Nephron (organoid): ENCODE data around the gene CACNA2D1.
A peak's percentile ranks its signal among the peaks of the same experiment; 100 is the strongest.
"Not testable (repeated sequence)": the region's sequence is repeated elsewhere in the genome, so short reads cannot be mapped to it uniquely, and the experiment has no call there.

Experiments
- H3K27ac Mint-ChIP-seq, 3 experiments: 2 replicates each; pipeline ENCODE4 v1.8.0; 2020; ENCODE audit warnings: mixed read lengths in 3 of 3, mild to moderate bottlenecking in 2 of 3, moderate library complexity in 1 of 3
- H3K27me3 Mint-ChIP-seq: 2 replicates; pipeline ENCODE4 v1.8.0; 2021; ENCODE audit warnings: low read depth, mild to moderate bottlenecking, moderate library complexity, mixed read lengths
- H3K36me3 Mint-ChIP-seq: 2 replicates; pipeline ENCODE4 v1.8.0; 2020; ENCODE audit warnings: low read depth, mixed read lengths
- H3K4me1 Mint-ChIP-seq: 2 replicates; pipeline ENCODE4 v1.8.0; 2020; ENCODE audit warnings: mixed read lengths
- H3K4me3 Mint-ChIP-seq, 3 experiments: 2 replicates each; pipeline ENCODE4 v1.8.0; 2020; ENCODE audit warnings: mild to moderate bottlenecking in 3 of 3, mixed read lengths in 3 of 3, moderate library complexity in 2 of 3
- H3K9me3 Mint-ChIP-seq: 2 replicates; pipeline ENCODE4 v1.8.0; 2020; ENCODE audit warnings: mixed read lengths
- TF ChIP-seq, protein P1 (sequence below), 3 experiments: fragments of 200-600 bp; sonication (generic); IDR thresholded peaks; one replicate each; pipeline ENCODE4 v1.5.0; 2021; ENCODE audit warnings: antibody characterized with exemption in 3 of 3; ENCODE audit not compliant: unreplicated experiment in 3 of 3

CACNA2D1 gene

DNA sequence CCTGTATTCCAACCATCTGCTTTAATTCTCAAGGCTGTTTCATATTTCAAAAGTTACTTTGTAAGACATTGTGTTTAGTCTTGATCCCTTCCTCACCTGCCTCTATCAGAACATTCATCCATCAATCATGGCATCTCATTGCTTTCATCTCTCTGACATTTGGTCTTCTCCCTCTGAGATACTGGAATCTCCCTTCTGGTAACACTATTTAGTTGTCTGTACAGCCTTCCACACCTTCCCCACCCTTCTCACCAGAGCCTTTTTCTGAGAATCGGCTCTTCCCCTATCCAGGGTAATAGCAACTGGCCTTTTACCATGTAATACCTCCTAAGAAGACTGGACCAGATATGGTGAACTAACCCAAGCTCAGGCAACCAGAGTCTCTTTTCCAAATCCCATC is 10.1 kb downstream of the CACNA2D1 start:
- H3K4me1 Mint-ChIP-seq = peaks cover 18% of the 10 kb centered on the region
- no peak overlapping the region for H3K4me3 Mint-ChIP-seq
- no peaks in the 10 kb centered on the region for H3K27me3 Mint-ChIP-seq
- no peak overlapping the region for H3K27ac Mint-ChIP-seq
- TF ChIP-seq, protein P1, sequence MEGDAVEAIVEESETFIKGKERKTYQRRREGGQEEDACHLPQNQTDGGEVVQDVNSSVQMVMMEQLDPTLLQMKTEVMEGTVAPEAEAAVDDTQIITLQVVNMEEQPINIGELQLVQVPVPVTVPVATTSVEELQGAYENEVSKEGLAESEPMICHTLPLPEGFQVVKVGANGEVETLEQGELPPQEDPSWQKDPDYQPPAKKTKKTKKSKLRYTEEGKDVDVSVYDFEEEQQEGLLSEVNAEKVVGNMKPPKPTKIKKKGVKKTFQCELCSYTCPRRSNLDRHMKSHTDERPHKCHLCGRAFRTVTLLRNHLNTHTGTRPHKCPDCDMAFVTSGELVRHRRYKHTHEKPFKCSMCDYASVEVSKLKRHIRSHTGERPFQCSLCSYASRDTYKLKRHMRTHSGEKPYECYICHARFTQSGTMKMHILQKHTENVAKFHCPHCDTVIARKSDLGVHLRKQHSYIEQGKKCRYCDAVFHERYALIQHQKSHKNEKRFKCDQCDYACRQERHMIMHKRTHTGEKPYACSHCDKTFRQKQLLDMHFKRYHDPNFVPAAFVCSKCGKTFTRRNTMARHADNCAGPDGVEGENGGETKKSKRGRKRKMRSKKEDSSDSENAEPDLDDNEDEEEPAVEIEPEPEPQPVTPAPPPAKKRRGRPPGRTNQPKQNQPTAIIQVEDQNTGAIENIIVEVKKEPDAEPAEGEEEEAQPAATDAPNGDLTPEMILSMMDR (IDR thresholded peaks at IDR 0.05; ENCODE audit: unreplicated experiment in 3 of 3) = no peak
- no peaks in the 10 kb centered on the region for H3K9me3 Mint-ChIP-seq
- H3K36me3 Mint-ChIP-seq = no peaks in the 10 kb centered on the region

DNA sequence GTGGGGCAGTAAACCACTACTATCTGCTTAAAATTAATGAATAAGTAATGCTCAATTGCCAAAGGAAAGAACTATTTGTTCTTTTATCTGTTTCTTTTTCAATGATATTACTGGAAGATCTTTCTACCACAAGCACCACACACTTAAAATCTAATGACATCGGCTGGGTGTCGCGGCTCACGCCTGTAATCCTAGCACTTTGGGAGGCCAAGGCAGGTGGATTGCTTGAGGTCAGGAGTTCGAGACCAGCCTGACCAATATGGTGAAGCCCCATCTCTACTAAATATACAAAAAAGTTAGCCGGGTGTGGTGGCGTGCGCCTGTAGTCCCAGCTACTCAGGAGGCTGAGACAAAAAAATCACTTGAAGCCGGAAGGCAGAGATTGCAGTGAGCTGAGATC is 10.8 kb downstream of the CACNA2D1 start:
- H3K4me3 Mint-ChIP-seq, H3K9me3 Mint-ChIP-seq, H3K36me3 Mint-ChIP-seq, H3K27ac Mint-ChIP-seq, H3K27me3 Mint-ChIP-seq: not testable (repeated sequence)
- H3K4me1 Mint-ChIP-seq = peaks cover 26% of the 10 kb centered on the region

DNA sequence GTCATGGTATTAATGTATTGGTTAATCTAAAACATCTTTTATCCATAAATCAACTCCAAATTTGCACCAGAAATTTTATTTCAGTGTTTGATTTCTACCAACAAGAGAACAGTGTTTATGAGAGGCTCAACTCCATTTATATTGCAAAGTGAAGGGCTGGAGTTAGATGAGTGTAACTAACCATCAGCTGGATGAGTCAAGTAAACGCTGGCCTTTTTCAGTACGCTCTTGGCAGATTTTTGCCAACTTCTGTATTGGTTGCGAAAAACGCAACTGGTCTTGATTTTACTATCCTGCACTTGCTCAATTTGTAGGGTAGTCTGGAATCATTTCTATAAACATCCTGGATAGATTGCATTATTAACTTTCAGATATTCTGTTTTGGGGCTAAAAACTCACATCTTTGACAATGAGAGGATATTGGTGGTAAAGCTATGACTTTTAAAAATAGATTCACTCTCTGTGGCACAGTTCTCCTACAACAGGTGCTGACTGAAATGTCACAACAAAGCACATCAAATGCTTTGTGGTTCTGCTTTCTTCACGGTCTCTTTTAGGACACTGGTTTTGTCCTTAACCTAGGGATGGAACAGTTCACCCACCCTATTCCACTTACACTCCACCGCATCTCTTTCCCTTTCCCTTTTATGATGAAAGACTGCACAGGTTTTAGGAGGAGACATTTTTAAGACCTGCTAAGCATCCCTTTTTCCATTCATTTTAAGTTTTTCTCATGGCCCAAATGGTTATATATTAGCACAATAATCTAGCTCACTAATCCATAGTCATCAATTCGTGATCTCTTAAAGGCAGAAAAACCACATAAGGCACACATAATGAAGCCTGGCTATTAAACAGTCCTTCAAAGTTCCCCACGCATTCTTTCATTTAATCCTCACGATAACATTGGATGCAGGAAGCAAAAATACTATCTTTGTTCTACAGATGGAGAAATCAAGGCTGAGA is 12.8 kb downstream of the CACNA2D1 start:
- H3K9me3 Mint-ChIP-seq = no peaks in the 10 kb centered on the region
- TF ChIP-seq, protein P1 (IDR thresholded peaks at IDR 0.05; ENCODE audit: unreplicated experiment in 3 of 3) = no peak
- H3K27me3 Mint-ChIP-seq = no peaks in the 10 kb centered on the region
- H3K4me3 Mint-ChIP-seq = no peak overlapping the region
- H3K36me3 Mint-ChIP-seq = no peaks in the 10 kb centered on the region
- H3K4me1 Mint-ChIP-seq = peaks cover 20% of the 10 kb centered on the region
- peak overlapping the region in 2 of 3 experiments; percentile 4 to 24 for H3K27ac Mint-ChIP-seq

DNA sequence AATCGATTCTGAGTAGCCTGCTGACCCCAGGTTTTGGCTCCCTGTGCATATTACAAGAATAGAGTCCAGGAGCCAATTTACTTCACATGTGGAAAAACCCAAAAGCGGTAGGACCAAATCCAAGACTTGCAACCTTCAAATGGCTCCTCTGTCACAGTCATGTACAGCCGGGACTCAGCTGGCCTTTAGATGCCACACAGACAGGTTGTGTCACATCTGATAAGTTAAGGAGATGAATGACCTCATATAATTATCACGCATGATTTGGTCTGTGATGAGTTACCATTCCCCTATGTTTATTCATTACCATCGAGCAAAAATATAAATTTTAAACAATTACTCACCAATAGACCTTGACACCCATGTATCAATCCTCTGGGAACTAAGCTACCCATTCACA is 14.2 kb downstream of the CACNA2D1 start:
- Mint-ChIP-seq H3K36me3 (no peaks in the 10 kb centered on the region), H3K27ac (no peak overlapping the region), H3K9me3 (no peaks in the 10 kb centered on the region), H3K27me3 (no peaks in the 10 kb centered on the region), H3K4me1 (peaks cover 20% of the 10 kb centered on the region), H3K4me3 (no peak overlapping the region)
- TF ChIP-seq, protein P1 (IDR thresholded peaks at IDR 0.05; ENCODE audit: unreplicated experiment in 3 of 3) = no peak

DNA sequence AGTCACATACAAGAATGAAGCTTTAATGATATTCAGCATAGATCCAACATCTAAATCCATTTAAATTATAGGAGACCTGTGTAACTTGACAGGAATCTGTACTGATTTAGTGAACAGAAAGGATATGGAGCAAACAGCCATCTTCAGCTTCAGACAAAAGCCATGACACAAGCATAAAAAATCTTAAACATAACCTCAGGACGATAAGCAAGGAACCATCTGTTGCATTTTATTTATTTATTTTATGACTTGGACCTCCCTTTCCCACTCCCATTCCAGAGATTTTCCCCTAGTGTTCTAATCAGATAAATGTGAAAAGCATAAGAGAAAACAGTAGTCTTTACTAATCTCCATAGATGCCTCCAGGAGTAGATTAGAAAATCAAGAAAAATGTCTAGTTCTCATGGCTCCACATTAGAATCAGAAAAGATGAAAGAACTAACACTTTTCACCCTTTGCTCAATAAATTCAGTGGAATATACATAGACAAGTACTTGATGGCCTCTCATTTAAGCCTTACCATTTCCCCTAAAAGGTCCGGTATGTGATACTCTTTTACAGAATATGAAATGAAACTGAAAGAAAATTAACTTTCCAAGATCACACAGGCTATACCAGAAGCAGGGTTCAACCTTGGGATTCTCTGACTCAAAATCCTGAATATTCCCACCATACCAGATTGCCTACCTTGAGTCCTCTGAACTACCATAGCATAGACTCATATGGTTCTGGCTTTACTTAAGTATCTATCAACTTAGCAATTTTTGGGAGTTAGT is 15.2 kb downstream of the CACNA2D1 start:
- TF ChIP-seq, protein P1 (IDR thresholded peaks at IDR 0.05; ENCODE audit: unreplicated experiment in 3 of 3) = no peak
- Mint-ChIP-seq H3K36me3 (no peaks in the 10 kb centered on the region), H3K27me3 (no peaks in the 10 kb centered on the region), H3K4me3 (no peak overlapping the region), H3K4me1 (peaks cover 27% of the 10 kb centered on the region), H3K9me3 (no peaks in the 10 kb centered on the region), H3K27ac (peak overlapping the region in 1 of 3 experiments; percentile 19)

DNA sequence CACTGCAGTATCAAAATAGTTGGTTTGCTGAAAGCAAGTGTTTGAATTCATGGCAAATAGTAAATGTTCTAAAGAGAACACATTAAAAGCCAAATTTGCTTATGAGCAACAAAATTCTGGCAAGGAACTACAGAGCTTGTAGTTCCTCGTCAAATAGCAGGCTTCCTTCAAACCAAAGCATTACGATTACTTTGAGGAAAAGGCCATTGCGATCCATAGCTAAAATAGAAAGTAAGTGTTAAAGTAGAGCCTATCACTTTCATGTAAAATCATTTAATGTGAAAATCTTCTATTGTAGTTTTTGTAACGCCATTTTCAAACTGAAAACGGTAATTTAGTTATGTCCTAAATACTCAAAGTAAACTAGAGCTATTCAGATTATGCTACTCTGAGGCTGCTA is 20.1 kb downstream of the CACNA2D1 start:
- Mint-ChIP-seq H3K27ac (no peak overlapping the region), H3K36me3 (no peaks in the 10 kb centered on the region), H3K9me3 (no peaks in the 10 kb centered on the region), H3K4me3 (no peak overlapping the region), H3K4me1 (peaks cover 14% of the 10 kb centered on the region), H3K27me3 (no peaks in the 10 kb centered on the region)
- TF ChIP-seq, protein P1 (IDR thresholded peaks at IDR 0.05; ENCODE audit: unreplicated experiment in 3 of 3) = no peak
